HepG2 (cell line): ENCODE measurements around the gene EPSTI1. TPM values are rescaled to one million over a fixed set of nuclear protein-coding genes. Genes with fewer than 3 reads are reported as not detected.

Experiments used
- ATAC-seq: fragments of 200-7000 bp; cut with Tn5 transposase; 3 replicates; pipeline ENCODE4 v1.9.1; 2020; ENCODE audit warnings: mild to moderate bottlenecking, moderate library complexity
- BruUV-seq: library from RNA; stranded (reverse); fragments of 400-500 nt; replicated peaks from 2 replicates; lab custom pipeline; 2021; lab: Mats Ljungman, UMichigan
- CTCF ChIA-PET: fragments of 300-600 bp; formaldehyde crosslinking; extraction: SDS; loops from one replicate; lab custom pipeline; 2021; ENCODE audit warnings: low total read pairs, inconsistent platforms, low intra/inter-chr PET ratio; lab: Yijun Ruan, JAX
- POLR2A ChIA-PET: fragments of 350-600 bp; sonication (Branson Sonifier 250); formaldehyde crosslinking; loops from one replicate; lab custom pipeline; 2020; ENCODE audit warnings: antibody characterized with exemption, inconsistent platforms; lab: Yijun Ruan, JAX
- DNase-seq: peaks from one replicate; pipeline ENCODE4 v3.0.0-alpha.2; 2015; ENCODE audit warnings: low spot score
- FAIRE-seq: peaks from 3 replicates; lab custom pipeline; 2011; peaks lifted over from hg19 to GRCh38; lab: Jason Lieb, UNC
- H2AFZ ChIP-seq: one replicate; pipeline ENCODE4 v1.6.1; 2011; ENCODE audit warnings: low read length, inconsistent platforms
- H3K27ac ChIP-seq: fragments of 300-600 bp; 3 replicates; pipeline ENCODE4 v1.8.0; 2011; ENCODE audit warnings: mixed run types, mild to moderate bottlenecking, mixed read lengths, low read length, inconsistent platforms; ENCODE audit not compliant: insufficient read depth; ENCODE audit errors: extremely low read length
- H3K27me3 ChIP-seq, 2 experiments: fragments of 200-600 bp in 1 of 2; 2 replicates in 1 of 2; 3 replicates in 1 of 2; pipeline versions ENCODE4 v1.6.0 to v1.8.0; 2011; ENCODE audit warnings: low read length in 2 of 2, mild to moderate bottlenecking in 2 of 2, moderate library complexity in 2 of 2, inconsistent platforms in 1 of 2; ENCODE audit not compliant: insufficient read depth in 2 of 2, control insufficient read depth in 1 of 2
- H3K36me3 ChIP-seq, 2 experiments: fragments of 200-600 bp in 1 of 2; replicated peaks in 1 of 2; 2 replicates in 1 of 2; 3 replicates in 1 of 2; pipeline versions ENCODE4 v1.5.1 to v1.8.0; 2011; ENCODE audit warnings: low read length in 2 of 2, inconsistent platforms in 1 of 2; ENCODE audit not compliant: insufficient read depth in 2 of 2, control insufficient read depth in 1 of 2
- H3K4me1 ChIP-seq: 2 replicates; pipeline ENCODE4 v1.5.1; 2012; ENCODE audit warnings: low read length, inconsistent platforms; ENCODE audit not compliant: insufficient read depth
- H3K4me2 ChIP-seq: 2 replicates; pipeline ENCODE4 v1.6.0; 2011; ENCODE audit warnings: low read depth, low read length, inconsistent platforms
- H3K4me3 ChIP-seq, 3 experiments: fragments of 200-600 bp in 1 of 3; sonication (generic), shearing (Covaris generic) in 1 of 3; replicated peaks in 1 of 3; 2 replicates each; pipeline ENCODE4 v1.5.1; 2011 to 2016; ENCODE audit warnings: low read length in 3 of 3, inconsistent platforms in 2 of 3, low read depth in 2 of 3, mild to moderate bottlenecking in 2 of 3, control low read depth in 1 of 3, mixed read lengths in 1 of 3; ENCODE audit not compliant: insufficient read depth in 1 of 3
- H3K79me2 ChIP-seq: one replicate; pipeline ENCODE4 v1.6.1; 2011; ENCODE audit warnings: low read length, inconsistent platforms; ENCODE audit not compliant: insufficient read depth
- H3K9ac ChIP-seq: 2 replicates; pipeline ENCODE4 v1.6.0; 2011; ENCODE audit warnings: mild to moderate bottlenecking, low read depth, low read length, inconsistent platforms; ENCODE audit not compliant: insufficient read depth
- H3K9me3 ChIP-seq: 2 replicates; pipeline ENCODE4 v1.5.1; 2012; ENCODE audit warnings: mild to moderate bottlenecking, low read length
- H4K20me1 ChIP-seq: 2 replicates; pipeline ENCODE4 v1.6.0; 2011; ENCODE audit warnings: inconsistent platforms, mild to moderate bottlenecking, low read length, moderate library complexity; ENCODE audit not compliant: insufficient read depth
- BRCA1 ChIP-seq: sonication (generic); formaldehyde crosslinking; IDR thresholded peaks from 2 replicates; pipeline ENCODE4 v1.4.0; 2020; ENCODE audit warnings: missing genetic modification reagents
- KMT2B ChIP-seq: IDR thresholded peaks from 2 replicates; pipeline ENCODE4 v1.6.1; 2016; ENCODE audit warnings: missing genetic modification reagents, missing compliant biosample characterization
- MATR3 ChIP-seq: sonication (generic); formaldehyde crosslinking; IDR thresholded peaks from 2 replicates; pipeline ENCODE4 v1.4.0; 2020; ENCODE audit warnings: missing genetic modification reagents
- POLR2G ChIP-seq: fragments of 200-400 bp; formaldehyde crosslinking; IDR thresholded peaks from 2 replicates; pipeline ENCODE4 v1.6.1; 2018; ENCODE audit warnings: mild to moderate bottlenecking, low read depth, low read length, moderate library complexity
- SMC3 ChIP-seq: IDR thresholded peaks from 2 replicates; pipeline ENCODE4 v1.6.1; 2011; ENCODE audit warnings: low read length, improper control_type of control experiment
- SSRP1 ChIP-seq: IDR thresholded peaks from 2 replicates; pipeline ENCODE4 v1.6.1; 2016; ENCODE audit warnings: control low read depth
- ZFP37 ChIP-seq: sonication (generic); formaldehyde crosslinking; IDR thresholded peaks from 2 replicates; pipeline ENCODE4 v1.4.0; 2020; ENCODE audit warnings: missing genetic modification reagents, borderline replicate concordance
- ZNF20 ChIP-seq: sonication (generic); formaldehyde crosslinking; IDR thresholded peaks from 2 replicates; pipeline ENCODE4 v1.4.0; 2020; ENCODE audit warnings: mild to moderate bottlenecking, moderate library complexity, missing genetic modification reagents
- ZNF30 ChIP-seq: sonication (generic); formaldehyde crosslinking; IDR thresholded peaks from 2 replicates; pipeline ENCODE4 v1.5.0; 2020; ENCODE audit warnings: mild to moderate bottlenecking, missing genetic modification reagents
- ZNF317 ChIP-seq: sonication (generic); formaldehyde crosslinking; IDR thresholded peaks from 2 replicates; pipeline ENCODE4 v1.5.0; 2020; ENCODE audit warnings: mild to moderate bottlenecking, missing genetic modification reagents
- WGBS: methylation state at CpG from one replicate; pipeline ENCODE4 v1.1.6; 2017; ENCODE audit warnings: low lambda C conversion rate; 5-methylcytosine and 5-hydroxymethylcytosine counted together
- in situ Hi-C: cut with HindIII; loops from 2 replicates; pipeline ENCODE4 v1.10.0; 2017; ENCODE audit warnings: low pct_unique_long_range_greater_than_20kb; ENCODE audit not compliant: extremely low pct_ligation_motif_present
- intact Hi-C: fragments of 100-400 bp; cut with micrococcal nuclease; formaldehyde crosslinking; loops from one replicate; pipeline ENCODE4 v1.10.0; 2022; ENCODE audit not compliant: unreplicated experiment
- polyA plus RNA-seq, 8 experiments: library from polyadenylated mRNA; depleted of rRNA in 3 of 8; stranded (reverse) in 7 of 8; unstranded in 1 of 8; fragments of >200 nt; fragmentation: Illumina TruSeq in 4 of 8; extraction: Trizol in 4 of 8; gene quantifications; 2 replicates each; pipeline versions ENCODE4 v1.2.1 to v1.2.3, GENCODE V29; 2011 to 2016; ENCODE audit warnings: low read depth in 4 of 8, missing spikeins in 1 of 8, mixed read lengths in 1 of 8; ENCODE audit not compliant: insufficient read depth in 1 of 8
- total RNA-seq, 5 experiments: library from RNA; depleted of rRNA; stranded (reverse); fragments of >200 nt; fragmentation: Illumina TruSeq; extraction: Trizol; gene quantifications; 2 replicates each; pipeline ENCODE4 v1.2.3, GENCODE V29; 2016; ENCODE audit warnings: low read depth in 1 of 5
- TF ChIP-seq, protein P1 (sequence below): IDR thresholded peaks from 2 replicates; pipeline ENCODE4 v1.6.1; 2016
- TF ChIP-seq, protein P2 (sequence below): sonication (generic); formaldehyde crosslinking; IDR thresholded peaks from 2 replicates; pipeline ENCODE4 v1.4.0; 2020; ENCODE audit warnings: missing genetic modification reagents, borderline replicate concordance
- TF ChIP-seq, protein P3 (sequence below): sonication (generic); formaldehyde crosslinking; IDR thresholded peaks from 2 replicates; pipeline ENCODE4 v1.4.0; 2020; ENCODE audit warnings: mild to moderate bottlenecking, missing genetic modification reagents
- TF ChIP-seq, protein P4 (sequence below): sonication (generic); formaldehyde crosslinking; IDR thresholded peaks from 2 replicates; pipeline ENCODE4 v1.5.0; 2020; ENCODE audit warnings: mild to moderate bottlenecking, missing genetic modification reagents, moderate library complexity

EPSTI1 gene
- total and polyA plus RNA-seq, 2 of the 13 experiments (the other 11 are each of a cell fraction or from before 2014, with no cell fraction given): 0.03 TPM; not detected in 1

DNA sequence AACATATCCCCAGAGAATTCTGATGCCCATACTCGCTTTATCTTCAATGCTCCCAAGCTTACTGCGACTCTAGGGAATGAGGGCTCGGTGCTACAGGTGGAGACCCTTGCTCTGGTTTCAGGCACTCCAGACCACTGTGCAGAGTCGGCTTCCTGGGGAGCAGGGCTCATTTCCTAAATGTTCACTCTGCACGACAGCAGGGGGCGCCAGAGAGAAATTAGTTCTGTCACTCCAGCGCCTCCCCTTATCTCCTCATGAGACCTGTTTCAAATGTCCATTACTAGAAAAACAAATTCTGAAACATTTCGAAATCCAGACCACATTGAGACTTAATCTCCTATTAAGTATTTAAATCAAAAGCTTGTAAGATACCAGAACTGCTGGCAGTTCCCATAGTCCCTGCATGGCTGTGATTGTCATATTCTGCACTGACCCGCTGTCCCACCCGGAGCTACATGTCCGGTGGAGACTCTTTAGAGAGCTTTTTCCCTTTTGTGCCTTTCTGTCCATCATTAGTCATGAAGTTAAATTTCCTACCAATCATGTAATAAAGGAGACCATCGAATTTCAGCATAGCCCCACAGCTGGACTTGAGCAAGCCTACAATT, 22.4 kb downstream of the EPSTI1 start:
- DNase-seq: peak; percentile 63
- POLR2A ChIA-PET: no interaction called here
- Histone ChIP-seq H3K79me2 (no peaks in the 10 kb centered on the region), H3K27me3 (no peaks in the 10 kb centered on the region), H3K36me3 (no peaks in the 10 kb centered on the region), H4K20me1 (no peaks in the 10 kb centered on the region), H3K9ac (no peak overlapping the region), H3K4me2 (peak overlapping the region; percentile 54), H3K27ac (no peak overlapping the region), H3K4me1 (no peaks in the 10 kb centered on the region), H2AFZ (no peak overlapping the region), H3K9me3 (no peaks in the 10 kb centered on the region), H3K4me3 (no peak overlapping the region)
- WGBS: 26% methylated on average over 12 of the region's 12 CpGs
- intact Hi-C loops: loop anchor here (1.0 to 2.0 kb wide), 3 partner anchors 163 to 905 kb away; no protein-coding TSS in a partner anchor
- CTCF ChIA-PET: interaction anchor here (2.9 kb wide), 2 partner anchors 162 to 835 kb away, joined by 15 to 23 read pairs; no protein-coding TSS in a partner anchor
- BruUV-seq: no TSS peak
- in situ Hi-C loops: loop anchor here (5.0 to 25.0 kb wide), 2 partner anchors 163 to 843 kb away; no protein-coding TSS in a partner anchor
- FAIRE-seq: peak; percentile 63
- ATAC-seq: peak; percentile 97
- TF ChIP-seq, protein P1, sequence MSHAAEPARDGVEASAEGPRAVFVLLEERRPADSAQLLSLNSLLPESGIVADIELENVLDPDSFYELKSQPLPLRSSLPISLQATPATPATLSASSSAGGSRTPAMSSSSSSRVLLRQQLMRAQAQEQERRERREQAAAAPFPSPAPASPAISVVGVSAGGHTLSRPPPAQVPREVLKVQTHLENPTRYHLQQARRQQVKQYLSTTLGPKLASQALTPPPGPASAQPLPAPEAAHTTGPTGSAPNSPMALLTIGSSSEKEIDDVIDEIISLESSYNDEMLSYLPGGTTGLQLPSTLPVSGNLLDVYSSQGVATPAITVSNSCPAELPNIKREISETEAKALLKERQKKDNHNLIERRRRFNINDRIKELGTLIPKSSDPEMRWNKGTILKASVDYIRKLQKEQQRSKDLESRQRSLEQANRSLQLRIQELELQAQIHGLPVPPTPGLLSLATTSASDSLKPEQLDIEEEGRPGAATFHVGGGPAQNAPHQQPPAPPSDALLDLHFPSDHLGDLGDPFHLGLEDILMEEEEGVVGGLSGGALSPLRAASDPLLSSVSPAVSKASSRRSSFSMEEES (CRISPR knock-in tag): no peak
- TF ChIP-seq BRCA1 (CRISPR knock-in tag): no peak
- no peak for TF ChIP-seq POLR2G
- TF ChIP-seq SSRP1 (CRISPR knock-in tag): no peak
- TF ChIP-seq, protein P2, sequence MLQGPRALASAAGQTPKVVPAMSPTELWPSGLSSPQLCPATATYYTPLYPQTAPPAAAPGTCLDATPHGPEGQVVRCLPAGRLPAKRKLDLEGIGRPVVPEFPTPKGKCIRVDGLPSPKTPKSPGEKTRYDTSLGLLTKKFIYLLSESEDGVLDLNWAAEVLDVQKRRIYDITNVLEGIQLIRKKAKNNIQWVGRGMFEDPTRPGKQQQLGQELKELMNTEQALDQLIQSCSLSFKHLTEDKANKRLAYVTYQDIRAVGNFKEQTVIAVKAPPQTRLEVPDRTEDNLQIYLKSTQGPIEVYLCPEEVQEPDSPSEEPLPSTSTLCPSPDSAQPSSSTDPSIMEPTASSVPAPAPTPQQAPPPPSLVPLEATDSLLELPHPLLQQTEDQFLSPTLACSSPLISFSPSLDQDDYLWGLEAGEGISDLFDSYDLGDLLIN (CRISPR knock-in tag): no peak
- peak; percentile 76 for TF ChIP-seq SMC3
- TF ChIP-seq, protein P3, sequence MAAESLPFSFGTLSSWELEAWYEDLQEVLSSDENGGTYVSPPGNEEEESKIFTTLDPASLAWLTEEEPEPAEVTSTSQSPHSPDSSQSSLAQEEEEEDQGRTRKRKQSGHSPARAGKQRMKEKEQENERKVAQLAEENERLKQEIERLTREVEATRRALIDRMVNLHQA: no peak
- TF ChIP-seq ZNF30 (CRISPR knock-in tag): no peak
- TF ChIP-seq ZNF20 (CRISPR knock-in tag): no peak
- TF ChIP-seq, protein P4, sequence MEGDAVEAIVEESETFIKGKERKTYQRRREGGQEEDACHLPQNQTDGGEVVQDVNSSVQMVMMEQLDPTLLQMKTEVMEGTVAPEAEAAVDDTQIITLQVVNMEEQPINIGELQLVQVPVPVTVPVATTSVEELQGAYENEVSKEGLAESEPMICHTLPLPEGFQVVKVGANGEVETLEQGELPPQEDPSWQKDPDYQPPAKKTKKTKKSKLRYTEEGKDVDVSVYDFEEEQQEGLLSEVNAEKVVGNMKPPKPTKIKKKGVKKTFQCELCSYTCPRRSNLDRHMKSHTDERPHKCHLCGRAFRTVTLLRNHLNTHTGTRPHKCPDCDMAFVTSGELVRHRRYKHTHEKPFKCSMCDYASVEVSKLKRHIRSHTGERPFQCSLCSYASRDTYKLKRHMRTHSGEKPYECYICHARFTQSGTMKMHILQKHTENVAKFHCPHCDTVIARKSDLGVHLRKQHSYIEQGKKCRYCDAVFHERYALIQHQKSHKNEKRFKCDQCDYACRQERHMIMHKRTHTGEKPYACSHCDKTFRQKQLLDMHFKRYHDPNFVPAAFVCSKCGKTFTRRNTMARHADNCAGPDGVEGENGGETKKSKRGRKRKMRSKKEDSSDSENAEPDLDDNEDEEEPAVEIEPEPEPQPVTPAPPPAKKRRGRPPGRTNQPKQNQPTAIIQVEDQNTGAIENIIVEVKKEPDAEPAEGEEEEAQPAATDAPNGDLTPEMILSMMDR (CRISPR knock-in tag): peak; percentile 75
- TF ChIP-seq MATR3 (CRISPR knock-in tag): no peak
- TF ChIP-seq ZNF317 (CRISPR knock-in tag): no peak
- no peak for TF ChIP-seq KMT2B
- TF ChIP-seq ZFP37 (CRISPR knock-in tag): no peak
